WERI-Rb-1 (cell line): Measurements from ENCODE around the gene YKT6.

Experiments used
- DNase-seq: peaks from one replicate; pipeline ENCODE4 v3.0.0-alpha.2; 2020
- H3K27ac ChIP-seq: fragments of 250-450 bp; sonication (Bioruptor Pico); 2 replicates; pipeline ENCODE4 v1.5.1; 2020; ENCODE audit warnings: mild to moderate bottlenecking, moderate library complexity
- H3K27me3 ChIP-seq: fragments of 250-450 bp; sonication (Bioruptor Pico); 2 replicates; pipeline ENCODE4 v1.5.1; 2021; ENCODE audit warnings: mild to moderate bottlenecking, low read depth, moderate library complexity; ENCODE audit not compliant: insufficient read depth, severe bottlenecking
- H3K36me3 ChIP-seq: fragments of 250-450 bp; sonication (Bioruptor Pico); 2 replicates; pipeline ENCODE4 v1.5.1; 2020; ENCODE audit warnings: mild to moderate bottlenecking, moderate library complexity
- H3K4me3 ChIP-seq: 2 replicates; pipeline ENCODE4 v1.5.1; 2011; ENCODE audit warnings: low read depth, mild to moderate bottlenecking, control low read depth, low read length
- H3K9me3 ChIP-seq: fragments of 250-450 bp; sonication (Bioruptor Pico); 2 replicates; pipeline ENCODE4 v1.5.1; 2021; ENCODE audit warnings: mild to moderate bottlenecking, moderate library complexity; ENCODE audit not compliant: severe bottlenecking
- TF ChIP-seq, protein P1 (sequence below): IDR thresholded peaks from 2 replicates; pipeline ENCODE4 v1.5.1; 2011; ENCODE audit warnings: low read depth, mild to moderate bottlenecking, control low read depth, inconsistent platforms, low read length

Gene YKT6

DNA sequence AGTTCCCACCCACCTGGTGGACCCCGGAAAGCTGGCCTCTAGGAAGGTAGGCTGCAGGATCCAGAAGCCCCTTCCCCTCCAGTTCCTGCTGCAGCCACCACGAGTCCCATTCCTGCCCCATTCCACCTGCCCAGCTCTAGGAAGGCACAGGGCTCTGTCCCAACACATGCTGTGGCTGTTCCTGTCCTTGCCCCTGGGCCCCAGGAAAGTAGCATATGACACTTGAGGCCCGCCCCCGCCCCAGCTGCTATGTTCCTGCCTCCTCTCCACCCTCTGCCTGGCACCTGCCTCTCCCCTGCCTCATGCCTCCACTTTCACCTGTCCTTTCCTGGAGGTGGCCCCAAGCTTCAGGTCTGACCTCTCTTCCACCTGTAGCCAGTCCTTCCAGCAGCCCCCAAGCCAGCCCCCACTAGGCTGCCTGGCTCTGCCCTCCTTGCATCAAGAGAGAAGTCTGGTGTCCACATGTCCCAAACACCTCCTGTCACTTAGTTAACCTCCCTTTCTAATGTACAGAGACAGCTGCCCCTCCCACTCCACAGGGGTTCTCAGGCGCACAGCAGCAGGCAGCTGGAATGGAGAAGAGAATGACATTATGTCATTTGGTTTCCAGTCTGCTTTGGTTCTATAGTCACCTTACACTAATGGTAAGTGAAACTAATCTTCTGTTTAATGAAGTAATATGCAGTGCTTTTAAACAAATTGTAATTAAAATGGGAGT is 22.7 kb downstream of the YKT6 start:
- peak overlapping the region; percentile 79 for H3K27ac ChIP-seq
- no peaks in the 10 kb centered on the region for H3K27me3 ChIP-seq
- H3K9me3 ChIP-seq, result no peaks in the 10 kb centered on the region
- no peak for DNase-seq
- TF ChIP-seq, protein P1, sequence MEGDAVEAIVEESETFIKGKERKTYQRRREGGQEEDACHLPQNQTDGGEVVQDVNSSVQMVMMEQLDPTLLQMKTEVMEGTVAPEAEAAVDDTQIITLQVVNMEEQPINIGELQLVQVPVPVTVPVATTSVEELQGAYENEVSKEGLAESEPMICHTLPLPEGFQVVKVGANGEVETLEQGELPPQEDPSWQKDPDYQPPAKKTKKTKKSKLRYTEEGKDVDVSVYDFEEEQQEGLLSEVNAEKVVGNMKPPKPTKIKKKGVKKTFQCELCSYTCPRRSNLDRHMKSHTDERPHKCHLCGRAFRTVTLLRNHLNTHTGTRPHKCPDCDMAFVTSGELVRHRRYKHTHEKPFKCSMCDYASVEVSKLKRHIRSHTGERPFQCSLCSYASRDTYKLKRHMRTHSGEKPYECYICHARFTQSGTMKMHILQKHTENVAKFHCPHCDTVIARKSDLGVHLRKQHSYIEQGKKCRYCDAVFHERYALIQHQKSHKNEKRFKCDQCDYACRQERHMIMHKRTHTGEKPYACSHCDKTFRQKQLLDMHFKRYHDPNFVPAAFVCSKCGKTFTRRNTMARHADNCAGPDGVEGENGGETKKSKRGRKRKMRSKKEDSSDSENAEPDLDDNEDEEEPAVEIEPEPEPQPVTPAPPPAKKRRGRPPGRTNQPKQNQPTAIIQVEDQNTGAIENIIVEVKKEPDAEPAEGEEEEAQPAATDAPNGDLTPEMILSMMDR, result no peak
- peaks cover 18% of the 10 kb centered on the region for H3K36me3 ChIP-seq
- no peak overlapping the region for H3K4me3 ChIP-seq

DNA sequence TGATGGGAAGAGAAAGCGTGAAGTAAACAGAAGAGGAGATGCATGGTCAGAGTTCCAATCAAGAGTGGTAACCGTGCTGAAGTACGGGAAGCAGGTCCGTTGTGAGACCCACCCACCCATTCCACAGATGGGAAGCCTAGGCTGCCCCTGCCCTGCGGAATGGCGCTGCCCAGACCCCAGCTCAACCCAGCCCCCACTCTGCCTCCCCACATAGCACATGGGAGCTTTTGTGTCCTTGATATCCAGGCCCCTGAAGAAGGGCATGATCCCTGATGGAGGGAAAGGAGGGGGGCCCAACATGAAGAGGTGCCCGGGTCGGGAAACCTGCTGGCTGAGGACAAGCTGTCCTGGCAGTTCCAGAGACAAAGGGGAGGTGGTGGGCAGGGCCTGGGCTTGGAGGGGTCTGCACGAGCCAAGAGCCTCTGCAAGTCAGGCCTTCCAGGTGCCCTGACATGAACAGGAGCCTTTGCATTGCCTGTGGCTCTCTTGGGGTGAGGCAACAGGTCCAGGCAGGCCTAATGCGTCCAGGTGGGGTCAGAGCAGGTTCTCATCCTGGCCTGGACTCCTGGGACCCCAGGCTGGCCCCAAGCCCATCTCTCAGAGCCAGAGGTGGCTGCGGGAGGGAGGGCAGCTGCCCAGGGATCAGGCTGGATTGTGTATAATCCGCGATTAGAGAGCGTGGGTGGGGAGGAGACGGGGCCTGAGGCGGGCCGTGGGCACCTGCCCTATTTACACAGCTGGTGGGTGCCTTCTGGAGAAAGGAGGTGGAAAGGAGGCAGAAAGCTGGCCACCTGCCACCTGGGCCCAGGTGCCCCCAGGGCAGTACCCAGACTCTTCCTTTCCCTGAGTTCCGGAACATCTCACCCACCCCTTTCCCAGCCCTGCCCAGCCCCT is 23.5 kb downstream of the YKT6 start:
- Histone ChIP-seq H3K4me3 (peak overlapping the region; percentile 38; the same call in 1 of the 2 replicates), H3K36me3 (peaks cover 12% of the 10 kb centered on the region), H3K9me3 (no peaks in the 10 kb centered on the region), H3K27me3 (no peaks in the 10 kb centered on the region), H3K27ac (peak overlapping the region; percentile 79)
- DNase-seq, result peak; percentile 91
- TF ChIP-seq, protein P1, result no peak

DNA sequence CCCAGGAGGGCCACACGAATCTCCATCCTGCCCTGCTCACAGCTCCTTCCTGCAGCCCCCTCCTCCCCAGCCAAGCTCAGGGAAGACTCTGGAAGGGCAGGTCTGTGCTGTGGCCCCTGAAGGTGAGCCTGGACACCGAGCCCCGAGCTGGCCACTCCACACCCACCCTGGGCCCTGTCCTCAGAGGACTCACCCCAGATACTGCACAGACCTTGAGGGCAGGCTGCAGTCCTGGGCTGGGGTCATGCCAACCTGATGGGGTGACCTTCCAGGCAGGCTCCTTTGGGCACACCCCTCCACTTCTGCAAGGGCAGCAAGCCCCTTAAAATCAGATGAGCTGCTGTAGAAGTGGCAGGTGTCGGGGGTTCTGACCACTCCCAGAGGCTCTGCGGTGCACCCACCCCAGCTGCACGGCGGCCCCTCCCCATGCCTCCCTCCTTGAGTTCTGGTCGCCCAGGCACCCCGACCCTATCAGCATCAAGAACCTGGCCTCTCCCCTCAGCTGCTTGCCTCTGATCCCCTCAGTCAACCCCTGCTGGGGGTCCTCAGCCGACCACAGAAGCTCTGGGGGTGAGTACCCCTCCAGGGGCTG is 24.3 kb downstream of the YKT6 start:
- H3K27me3 ChIP-seq, result no peaks in the 10 kb centered on the region
- TF ChIP-seq, protein P1, result no peak
- H3K27ac ChIP-seq, result peak overlapping the region; percentile 79
- no peaks in the 10 kb centered on the region for H3K9me3 ChIP-seq
- H3K36me3 ChIP-seq, result peaks cover 4% of the 10 kb centered on the region
- H3K4me3 ChIP-seq, result peak overlapping the region; percentile 38
- no peak for DNase-seq

DNA sequence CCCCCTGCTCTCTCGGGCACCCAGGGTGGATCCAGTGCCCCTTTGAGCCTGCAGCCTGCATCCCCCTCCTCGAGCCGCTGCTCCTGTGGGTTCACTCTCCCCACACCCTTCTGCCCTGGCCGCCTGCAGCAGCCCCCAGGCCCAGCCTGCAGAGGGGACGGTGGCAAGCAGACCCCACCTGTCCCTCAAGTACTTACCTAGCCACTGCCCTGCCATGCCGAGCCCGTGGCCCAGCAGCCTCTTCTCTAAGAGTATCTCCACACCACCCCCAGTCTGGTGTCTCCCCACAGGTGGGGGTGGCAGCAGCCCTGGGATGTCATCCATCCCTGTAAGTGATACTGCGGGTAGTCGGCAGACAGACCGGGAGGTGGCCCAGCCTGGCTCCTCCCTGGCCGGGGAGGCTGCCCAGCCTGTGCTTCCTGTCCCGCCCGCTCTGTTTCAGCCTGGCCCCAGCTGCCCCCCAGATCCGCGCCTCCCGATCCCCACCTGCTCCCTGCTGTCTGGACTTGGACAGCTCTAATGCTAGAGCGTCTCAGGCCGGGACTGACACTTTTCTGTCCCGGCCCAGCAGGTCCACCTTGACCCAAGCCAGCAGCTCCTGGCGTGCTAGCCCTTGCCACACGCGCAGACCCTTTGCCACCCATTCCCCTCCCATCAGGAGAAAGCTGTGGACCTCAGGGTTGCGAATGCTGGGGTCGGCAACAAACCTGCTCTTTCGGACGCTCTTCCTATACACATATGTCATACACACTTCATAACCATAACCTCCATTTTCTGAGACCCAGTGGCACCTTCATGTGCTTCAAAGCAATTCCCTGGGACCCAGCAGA is 25.0 kb downstream of the YKT6 start:
- Histone ChIP-seq H3K4me3 (peak overlapping the region; percentile 38), H3K36me3 (no peaks in the 10 kb centered on the region; the same call in 1 of the 2 replicates), H3K27me3 (no peaks in the 10 kb centered on the region), H3K9me3 (no peaks in the 10 kb centered on the region), H3K27ac (peak overlapping the region; percentile 79)
- DNase-seq, result peak; percentile 91
- TF ChIP-seq, protein P1, result no peak

DNA sequence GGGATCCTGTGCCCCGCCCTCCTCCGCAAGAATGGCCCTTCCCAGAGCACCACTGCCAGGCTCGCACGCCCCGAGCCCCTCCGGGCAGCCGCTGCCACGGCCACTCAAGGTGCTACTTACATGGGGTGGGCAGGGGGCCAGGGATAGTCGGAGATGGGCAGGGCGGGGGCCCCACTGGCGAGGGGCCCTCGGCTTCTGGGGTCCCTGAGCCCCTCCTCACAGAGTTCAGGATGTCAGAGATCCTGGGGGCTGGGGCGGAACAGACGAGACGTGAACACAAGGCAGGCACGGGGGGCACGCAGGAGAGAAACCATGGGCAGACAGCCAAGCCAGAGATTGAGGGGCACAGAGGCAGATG is 25.6 kb downstream of the YKT6 start:
- Histone ChIP-seq H3K27me3 (no peaks in the 10 kb centered on the region), H3K4me3 (no peak overlapping the region), H3K27ac (peak overlapping the region; percentile 79), H3K9me3 (no peaks in the 10 kb centered on the region), H3K36me3 (no peaks in the 10 kb centered on the region)
- TF ChIP-seq, protein P1, result no peak
- no peak for DNase-seq
